ENCODE results near the gene MRPS18A. TPM values are rescaled to one million over a fixed set of nuclear protein-coding genes. Genes with fewer than 3 reads are reported as not detected.

MRPS18A gene
- total and polyA plus RNA-seq, 2 of the 13 experiments (the other 11 are each of a cell fraction or from before 2014, with no cell fraction given) = 87.8 to 89.1 TPM

DNA sequence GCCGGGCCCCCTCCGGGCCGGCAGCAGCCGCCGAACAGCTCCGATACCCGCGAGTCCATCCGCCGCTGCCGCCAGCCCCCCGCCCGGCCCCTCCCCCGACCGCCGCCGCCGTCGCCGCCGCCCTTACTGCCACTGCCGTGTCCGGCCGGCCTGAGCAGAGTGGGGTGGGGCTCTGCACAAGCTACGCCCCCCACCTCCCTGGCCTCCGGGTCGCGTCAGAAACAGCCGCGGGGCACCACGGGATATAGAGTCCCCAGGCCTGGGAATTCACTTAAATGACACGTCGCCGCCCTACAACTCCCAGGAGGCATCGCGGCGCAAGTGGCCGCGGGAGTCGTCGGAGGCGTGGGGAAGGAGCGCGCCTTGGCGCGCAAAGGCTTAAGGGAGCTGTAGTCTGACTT lies 58.5 kb downstream of the MRPS18A start, which contains the start of gene GTPBP2 (continued):
- TF ChIP-seq, protein P1, sequence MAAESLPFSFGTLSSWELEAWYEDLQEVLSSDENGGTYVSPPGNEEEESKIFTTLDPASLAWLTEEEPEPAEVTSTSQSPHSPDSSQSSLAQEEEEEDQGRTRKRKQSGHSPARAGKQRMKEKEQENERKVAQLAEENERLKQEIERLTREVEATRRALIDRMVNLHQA (CRISPR knock-in tag; IDR thresholded peaks at IDR 0.05) = no peak
- TF ChIP-seq PCBP2 (optimal IDR thresholded peaks at IDR 0.05; ENCODE audit: low read depth, low read length, poor library complexity, severe bottlenecking) = no peak
- TF ChIP-seq SALL1 (CRISPR knock-in tag; IDR thresholded peaks at IDR 0.05) = peak; percentile 22; the same call in 1 of the 2 replicates
- TF ChIP-seq NCOR1 (IDR thresholded peaks at IDR 0.05; ENCODE audit: borderline replicate concordance, low read length) = peak; percentile 8; the same call in 1 of the 2 replicates
- TF ChIP-seq KDM5A (IDR thresholded peaks at IDR 0.05; ENCODE audit: borderline replicate concordance, low read length) = 0 out of 2 replicates have a peak, but pooled peaks have one; percentile 36
- no peak for TF ChIP-seq PAF1 (CRISPR knock-in tag; IDR thresholded peaks at IDR 0.05)
- 0 out of 2 replicates have a peak, but pooled peaks have one; percentile 20 for TF ChIP-seq KLF12 (CRISPR knock-in tag; IDR thresholded peaks at IDR 0.05; ENCODE audit: borderline replicate concordance)
- TF ChIP-seq ZNF75D (CRISPR knock-in tag; IDR thresholded peaks at IDR 0.05; ENCODE audit: borderline replicate concordance) = no peak
- no peak for TF ChIP-seq ZSCAN9 (CRISPR knock-in tag; IDR thresholded peaks at IDR 0.05; ENCODE audit: borderline replicate concordance)
- TF ChIP-seq ELF1 (CRISPR knock-in tag; IDR thresholded peaks at IDR 0.05) = peak; percentile 88
- TF ChIP-seq SCMH1 (CRISPR knock-in tag; IDR thresholded peaks at IDR 0.05; ENCODE audit: borderline replicate concordance) = no peak
- no peak for TF ChIP-seq ZSCAN30 (CRISPR knock-in tag; IDR thresholded peaks at IDR 0.05)
- no peak for TF ChIP-seq MTERF4 (CRISPR knock-in tag; IDR thresholded peaks at IDR 0.05)
- TF ChIP-seq ZNF569 (CRISPR knock-in tag; IDR thresholded peaks at IDR 0.05; ENCODE audit: borderline replicate concordance) = no peak
- TF ChIP-seq NFKBIZ (CRISPR knock-in tag; IDR thresholded peaks at IDR 0.05) = no peak
- TF ChIP-seq ZNF605 (CRISPR knock-in tag; IDR thresholded peaks at IDR 0.05) = no peak
- TF ChIP-seq ONECUT2 (CRISPR knock-in tag; IDR thresholded peaks at IDR 0.05) = no peak
- TF ChIP-seq, protein P2, sequence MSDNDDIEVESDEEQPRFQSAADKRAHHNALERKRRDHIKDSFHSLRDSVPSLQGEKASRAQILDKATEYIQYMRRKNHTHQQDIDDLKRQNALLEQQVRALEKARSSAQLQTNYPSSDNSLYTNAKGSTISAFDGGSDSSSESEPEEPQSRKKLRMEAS (IDR thresholded peaks at IDR 0.05) = no peak
- no peak for TF ChIP-seq WIZ (CRISPR knock-in tag; IDR thresholded peaks at IDR 0.05)
- TF ChIP-seq PHB2 (IDR thresholded peaks at IDR 0.05; ENCODE audit: partially characterized antibody) = no peak

Measured in HepG2 (cell line).